Ovary (tissue), 3 donors: ENCODE data around the gene SYNDIG1.

Experiments used
- EP300 ChIP-seq: sonication (generic); formaldehyde crosslinking; IDR thresholded peaks from one replicate; pipeline ENCODE4 v1.6.1; 2017; ENCODE audit warnings: antibody characterized with exemption
- TF ChIP-seq, protein P1 (sequence below), 3 donors: fragments of 450-650 bp in 2 of 3; fragments of 200-600 bp in 1 of 3; IDR thresholded peaks; one replicate each; pipeline versions ENCODE4 v1.5.1 to v1.8.0; 2016 to 2022; ENCODE audit warnings: antibody characterized with exemption in 3 of 3, mild to moderate bottlenecking in 1 of 3
- donor health status: DM: no; HTN: no; CAD: no.

DNA sequence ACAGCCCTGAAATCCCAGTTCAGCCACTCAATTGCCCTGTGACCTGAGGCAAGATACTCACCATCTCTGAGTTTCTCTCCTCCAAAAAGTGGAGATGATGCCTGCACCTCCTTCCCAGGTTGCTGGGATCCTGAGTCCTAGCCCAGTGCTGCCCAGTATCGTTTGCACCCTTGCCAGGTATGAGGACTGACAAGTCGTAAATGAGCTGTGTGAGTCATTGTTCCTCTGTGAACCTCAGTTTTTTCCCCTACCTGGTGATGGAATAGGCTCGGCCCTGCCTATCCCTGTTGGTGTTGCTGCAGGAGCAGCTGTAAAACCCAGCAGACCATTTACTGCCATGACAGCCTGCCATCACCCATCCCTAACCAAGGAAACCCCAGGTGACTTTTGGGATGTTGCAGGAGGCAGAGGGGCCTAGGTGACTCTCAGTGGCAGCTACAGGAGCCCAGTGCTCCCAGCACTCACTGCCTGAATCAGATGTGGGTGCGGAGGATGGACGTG, 229.3 kb downstream of the SYNDIG1 start:
- TF ChIP-seq, protein P1, sequence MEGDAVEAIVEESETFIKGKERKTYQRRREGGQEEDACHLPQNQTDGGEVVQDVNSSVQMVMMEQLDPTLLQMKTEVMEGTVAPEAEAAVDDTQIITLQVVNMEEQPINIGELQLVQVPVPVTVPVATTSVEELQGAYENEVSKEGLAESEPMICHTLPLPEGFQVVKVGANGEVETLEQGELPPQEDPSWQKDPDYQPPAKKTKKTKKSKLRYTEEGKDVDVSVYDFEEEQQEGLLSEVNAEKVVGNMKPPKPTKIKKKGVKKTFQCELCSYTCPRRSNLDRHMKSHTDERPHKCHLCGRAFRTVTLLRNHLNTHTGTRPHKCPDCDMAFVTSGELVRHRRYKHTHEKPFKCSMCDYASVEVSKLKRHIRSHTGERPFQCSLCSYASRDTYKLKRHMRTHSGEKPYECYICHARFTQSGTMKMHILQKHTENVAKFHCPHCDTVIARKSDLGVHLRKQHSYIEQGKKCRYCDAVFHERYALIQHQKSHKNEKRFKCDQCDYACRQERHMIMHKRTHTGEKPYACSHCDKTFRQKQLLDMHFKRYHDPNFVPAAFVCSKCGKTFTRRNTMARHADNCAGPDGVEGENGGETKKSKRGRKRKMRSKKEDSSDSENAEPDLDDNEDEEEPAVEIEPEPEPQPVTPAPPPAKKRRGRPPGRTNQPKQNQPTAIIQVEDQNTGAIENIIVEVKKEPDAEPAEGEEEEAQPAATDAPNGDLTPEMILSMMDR (IDR thresholded peaks at IDR 0.05) = no peak
- no peak for TF ChIP-seq EP300
